PC-9 (cell line): ENCODE measurements around the gene ESPN. TPM values are rescaled to one million over a fixed set of nuclear protein-coding genes. Genes with fewer than 3 reads are reported as not detected.
"Not testable (repeated sequence)": the region's sequence is repeated elsewhere in the genome, so short reads cannot be mapped to it uniquely, and the experiment has no call there.

Source experiments
- BruUV-seq: library from RNA; stranded (reverse); fragments of 400-500 nt; replicated peaks from 2 replicates; lab custom pipeline; 2021; lab: Mats Ljungman, UMichigan
- CTCF ChIA-PET: fragments of 300-600 bp; sonication (Branson Sonifier 250); formaldehyde crosslinking; loops from one replicate; lab custom pipeline; 2022; ENCODE audit warnings: antibody characterized with exemption; lab: Charles Lee
- POLR2A ChIA-PET: fragments of 300-600 bp; sonication (Branson Sonifier 250); formaldehyde crosslinking; loops from one replicate; lab custom pipeline; 2022; ENCODE audit warnings: antibody characterized with exemption; ENCODE audit not compliant: unreplicated experiment; lab: Charles Lee
- DNase-seq, 2 experiments: peaks; one replicate each; pipeline versions ENCODE4 v3.0.0 to v3.0.0-alpha.2; 2015 to 2022; ENCODE audit warnings: mixed read lengths in 1 of 2
- H2AFZ ChIP-seq: fragments of 200-600 bp; sonication (generic); 2 replicates; pipeline ENCODE4 v1.8.1; 2017; ENCODE audit warnings: antibody characterized with exemption
- H3F3A ChIP-seq: fragments of 200-600 bp; sonication (generic); 2 replicates; pipeline ENCODE4 v1.8.1; 2017; ENCODE audit warnings: antibody characterized with exemption, mild to moderate bottlenecking, low read depth; ENCODE audit not compliant: insufficient read depth
- H3K27ac ChIP-seq: fragments of 200-600 bp; sonication (generic); 2 replicates; pipeline ENCODE4 v1.6.1; 2016; ENCODE audit warnings: mixed run types
- H3K27me3 ChIP-seq: fragments of 200-600 bp; sonication (generic); 2 replicates; pipeline ENCODE4 v1.6.1; 2016; ENCODE audit warnings: low read depth, mixed run types; ENCODE audit not compliant: insufficient read depth
- H3K36me3 ChIP-seq: fragments of 200-600 bp; sonication (generic); 2 replicates; pipeline ENCODE4 v1.6.1; 2016; ENCODE audit warnings: low read depth, mixed run types
- H3K4me1 ChIP-seq: fragments of 200-600 bp; sonication (generic); replicated peaks from 2 replicates; pipeline ENCODE4 v1.6.1; 2016; ENCODE audit warnings: mixed run types; ENCODE audit not compliant: insufficient read depth
- H3K4me2 ChIP-seq: fragments of 200-600 bp; sonication (generic); 2 replicates; pipeline ENCODE4 v1.6.1; 2017; ENCODE audit warnings: mixed run types
- H3K4me3 ChIP-seq: fragments of 200-600 bp; sonication (generic); 2 replicates; pipeline ENCODE4 v1.6.1; 2016; ENCODE audit warnings: mixed run types
- H3K79me2 ChIP-seq: fragments of 200-600 bp; sonication (generic); 2 replicates; pipeline ENCODE4 v1.6.1; 2017; ENCODE audit warnings: low read depth, mixed run types
- H3K9me2 ChIP-seq: fragments of 200-600 bp; sonication (generic); 2 replicates; pipeline ENCODE4 v1.8.1; 2017; ENCODE audit warnings: mild to moderate bottlenecking; ENCODE audit not compliant: insufficient read depth
- H3K9me3 ChIP-seq: fragments of 200-600 bp; sonication (generic); 2 replicates; pipeline ENCODE4 v1.8.1; 2016; ENCODE audit warnings: low read depth; ENCODE audit not compliant: insufficient read depth
- H4K20me1 ChIP-seq: fragments of 200-600 bp; sonication (generic); 2 replicates; pipeline ENCODE4 v1.8.1; 2017; ENCODE audit not compliant: insufficient read depth
- EZH2 ChIP-seq: fragments of 200-600 bp; sonication (generic); IDR thresholded peaks from 2 replicates; pipeline ENCODE4 v1.8.0; 2017; ENCODE audit warnings: antibody characterized with exemption, low read depth
- intact Hi-C: fragments of 100-400 bp; cut with micrococcal nuclease; formaldehyde crosslinking; loops from one replicate; pipeline ENCODE4 v1.10.0; 2022; ENCODE audit not compliant: unreplicated experiment
- total RNA-seq: library from RNA; stranded (reverse); gene quantifications from 2 replicates; pipeline ENCODE4 v1.2.3, GENCODE V29; 2021
- TF ChIP-seq, protein P1 (sequence below): fragments of 200-600 bp; sonication (generic); conservative IDR thresholded peaks from 2 replicates; pipeline ENCODE4 v1.6.1; 2017; ENCODE audit warnings: mixed run types, antibody characterized with exemption, mild to moderate bottlenecking, moderate library complexity

ESPN gene
- total RNA-seq, 1 experiment from 2014 or later, result 18.6 TPM

DNA sequence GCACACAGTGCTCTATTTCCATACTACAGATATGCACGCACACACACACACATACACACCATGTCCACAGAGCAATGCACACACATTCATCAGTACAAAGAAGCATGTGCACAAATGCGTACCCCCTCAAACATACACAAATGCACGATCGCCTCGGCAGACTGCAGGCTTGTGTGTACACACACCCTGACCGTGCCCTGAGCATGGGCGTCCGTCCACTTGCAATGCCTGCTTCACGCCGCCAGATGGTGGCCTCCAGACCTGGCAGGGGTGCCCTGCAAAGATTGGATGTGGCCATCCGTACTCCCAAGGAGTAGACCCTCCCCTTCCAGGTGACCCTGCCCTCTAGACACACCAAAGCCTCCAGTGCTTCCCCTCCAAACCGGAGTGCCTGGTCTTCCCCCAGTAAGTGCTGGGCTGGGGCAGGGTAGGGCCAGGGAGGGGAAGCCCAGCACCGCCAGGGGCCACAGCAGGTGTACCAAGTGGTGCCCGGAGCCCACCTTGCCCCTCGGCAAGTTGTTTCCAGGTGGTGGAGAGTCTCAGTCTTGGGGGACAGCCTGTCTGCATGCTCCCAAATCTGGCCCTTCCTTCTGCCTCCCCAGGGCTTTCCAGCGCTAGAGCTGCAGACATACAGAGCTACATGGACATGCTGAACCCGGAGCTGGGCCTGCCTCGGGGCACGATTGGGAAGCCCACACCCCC, 20.6 kb downstream of the ESPN start:
- Histone ChIP-seq H3K27ac (no peak overlapping the region), H3K36me3 (no peaks in the 10 kb centered on the region), H2AFZ (no peak overlapping the region), H3K4me2 (no peak overlapping the region), H3K79me2 (no peaks in the 10 kb centered on the region), H3K27me3 (no peaks in the 10 kb centered on the region), H3K9me3 (no peaks in the 10 kb centered on the region), H3F3A (no peaks in the 10 kb centered on the region), H3K4me1 (no peaks in the 10 kb centered on the region), H3K4me3 (no peak overlapping the region), H3K9me2 (no peaks in the 10 kb centered on the region), H4K20me1 (no peaks in the 10 kb centered on the region)
- DNase-seq, result no peak
- TF ChIP-seq EZH2, result no peak
- TF ChIP-seq, protein P1, sequence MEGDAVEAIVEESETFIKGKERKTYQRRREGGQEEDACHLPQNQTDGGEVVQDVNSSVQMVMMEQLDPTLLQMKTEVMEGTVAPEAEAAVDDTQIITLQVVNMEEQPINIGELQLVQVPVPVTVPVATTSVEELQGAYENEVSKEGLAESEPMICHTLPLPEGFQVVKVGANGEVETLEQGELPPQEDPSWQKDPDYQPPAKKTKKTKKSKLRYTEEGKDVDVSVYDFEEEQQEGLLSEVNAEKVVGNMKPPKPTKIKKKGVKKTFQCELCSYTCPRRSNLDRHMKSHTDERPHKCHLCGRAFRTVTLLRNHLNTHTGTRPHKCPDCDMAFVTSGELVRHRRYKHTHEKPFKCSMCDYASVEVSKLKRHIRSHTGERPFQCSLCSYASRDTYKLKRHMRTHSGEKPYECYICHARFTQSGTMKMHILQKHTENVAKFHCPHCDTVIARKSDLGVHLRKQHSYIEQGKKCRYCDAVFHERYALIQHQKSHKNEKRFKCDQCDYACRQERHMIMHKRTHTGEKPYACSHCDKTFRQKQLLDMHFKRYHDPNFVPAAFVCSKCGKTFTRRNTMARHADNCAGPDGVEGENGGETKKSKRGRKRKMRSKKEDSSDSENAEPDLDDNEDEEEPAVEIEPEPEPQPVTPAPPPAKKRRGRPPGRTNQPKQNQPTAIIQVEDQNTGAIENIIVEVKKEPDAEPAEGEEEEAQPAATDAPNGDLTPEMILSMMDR, result peak; percentile 53; the same call in 1 of the 2 replicates
- ChIA-PET CTCF (no interaction called here), POLR2A (no interaction called here)
- no TSS peak for BruUV-seq
- intact Hi-C loops, result no loop called here

DNA sequence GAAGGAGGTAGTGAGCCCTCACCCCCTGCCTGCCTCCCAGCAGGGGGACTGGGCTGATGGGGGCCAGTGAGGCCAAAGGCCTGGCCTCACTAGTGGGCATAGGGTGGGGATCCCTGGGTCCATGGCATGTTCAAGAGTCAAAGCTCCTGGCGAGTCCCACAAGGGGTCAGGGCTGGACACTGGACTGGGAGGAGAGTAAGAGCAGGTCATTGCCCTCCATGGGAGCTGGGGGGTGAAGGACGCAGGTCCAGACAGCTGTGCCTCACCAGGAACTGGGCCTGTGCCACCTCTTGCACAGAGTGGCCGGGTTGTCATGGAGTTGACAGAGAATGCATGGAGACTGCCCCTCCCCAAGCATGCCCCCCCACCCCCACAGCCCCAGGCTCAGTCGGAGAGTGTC, 21.4 kb downstream of the ESPN start:
- H3K4me1 ChIP-seq, H3F3A ChIP-seq, CTCF ChIA-PET, POLR2A ChIA-PET, H2AFZ ChIP-seq, H3K4me2 ChIP-seq, H3K27me3 ChIP-seq, H3K36me3 ChIP-seq, H3K4me3 ChIP-seq, H4K20me1 ChIP-seq, H3K27ac ChIP-seq, intact Hi-C loops, H3K9me2 ChIP-seq, H3K9me3 ChIP-seq, BruUV-seq, DNase-seq, H3K79me2 ChIP-seq: not testable (repeated sequence)

DNA sequence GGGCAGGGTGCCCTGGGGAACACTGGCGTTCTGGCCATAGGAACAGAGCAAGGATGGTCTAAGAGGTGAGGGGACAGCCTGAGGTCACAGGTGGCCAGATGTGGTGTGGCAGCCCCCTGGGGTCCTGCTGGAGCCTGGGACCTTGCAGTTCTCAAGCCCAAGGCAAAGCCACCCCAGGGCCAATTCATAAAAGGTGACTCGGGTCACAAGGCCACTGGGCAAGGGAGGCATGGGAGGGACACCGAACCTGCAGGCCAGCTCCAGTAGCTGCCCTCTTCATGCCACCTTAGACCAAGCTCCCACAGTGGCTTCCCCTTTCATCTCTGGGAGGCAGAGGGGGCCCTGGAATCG, 22.1 kb downstream of the ESPN start:
- Histone ChIP-seq H3K4me1 (no peaks in the 10 kb centered on the region), H3K36me3 (no peaks in the 10 kb centered on the region), H3K9me3 (no peaks in the 10 kb centered on the region), H4K20me1 (no peaks in the 10 kb centered on the region), H3K27me3 (no peaks in the 10 kb centered on the region), H3K4me3 (no peak overlapping the region), H3K79me2 (no peaks in the 10 kb centered on the region), H2AFZ (no peak overlapping the region), H3K9me2 (no peaks in the 10 kb centered on the region), H3K4me2 (no peak overlapping the region), H3K27ac (no peak overlapping the region), H3F3A (no peaks in the 10 kb centered on the region)
- ChIA-PET CTCF (no interaction called here), POLR2A (no interaction called here)
- BruUV-seq, result no TSS peak
- intact Hi-C loops, result no loop called here
- no peak for DNase-seq
- TF ChIP-seq EZH2, result no peak
- TF ChIP-seq, protein P1, result no peak
